GF-D8 (cell line): ENCODE data around the gene MRPL3.

Experiments
- DNase-seq: peaks from one replicate; lab custom pipeline; 2025; lab: John Stamatoyannopoulos, UW

MRPL3 gene

GRCh38 chr3:131502530-131503319 lies at the start of gene MRPL3:
Gene MRPL3 (minus strand): TSS chr3:131502971. CDS start chr3:131502821, 150 bp downstream.
- peak; percentile 87 for DNase-seq

GRCh38 chr3:131551761-131552160 lies 49.0 kb upstream of the MRPL3 start:
- DNase-seq: no peak

GRCh38 chr3:131550562-131551465 lies 48.0 kb upstream of the MRPL3 start:
- no peak for DNase-seq

GRCh38 chr3:131549340-131549739 lies 46.6 kb upstream of the MRPL3 start:
- DNase-seq: no peak

DNA sequence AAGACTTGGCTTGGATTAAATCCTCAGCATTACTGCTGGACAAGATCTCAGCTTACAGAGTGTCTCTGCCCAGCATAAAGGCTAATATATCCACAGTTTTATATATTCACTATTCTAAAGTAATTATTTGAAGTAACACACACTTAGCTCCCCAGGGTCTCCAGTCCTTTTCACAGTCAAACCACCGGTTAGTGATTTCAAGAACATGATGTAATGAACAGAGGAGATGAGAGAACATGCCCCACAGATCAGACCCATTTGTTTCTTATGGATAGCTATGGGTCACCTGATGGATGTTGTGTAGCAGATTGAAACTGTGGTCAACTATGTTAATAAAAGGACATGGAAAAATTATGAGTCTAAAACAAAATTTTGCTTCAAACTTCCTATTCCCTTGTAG lies 44.8 kb upstream of the MRPL3 start:
- DNase-seq: no peak

- no peak for DNase-seq
These were observed 43.7 kb upstream of the MRPL3 start for GRCh38 chr3:131546441-131546840.

GRCh38 chr3:131544557-131544956 lies 41.8 kb upstream of the MRPL3 start:
- no peak for DNase-seq

DNA sequence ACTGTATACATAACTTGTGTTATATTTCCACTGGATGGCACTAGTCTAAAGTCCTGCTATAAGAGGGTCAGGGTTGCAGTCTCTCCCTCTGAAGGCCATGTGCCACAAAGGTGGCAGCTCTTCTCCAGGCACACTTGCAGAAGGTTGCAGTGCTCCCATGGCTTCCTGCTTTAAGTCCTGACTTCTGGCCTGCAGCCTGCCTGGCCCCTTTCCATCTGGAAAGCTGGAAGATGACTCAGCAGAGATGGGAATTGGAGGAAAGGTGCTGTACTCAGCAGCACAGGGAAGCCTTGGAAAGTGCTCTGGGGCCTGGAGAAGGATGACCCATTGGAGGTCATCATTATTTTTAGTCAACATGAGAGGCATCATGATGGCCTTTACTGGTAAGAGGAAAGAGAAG lies 40.9 kb upstream of the MRPL3 start:
- no peak for DNase-seq

GRCh38 chr3:131541288-131541687 lies 38.5 kb upstream of the MRPL3 start:
- DNase-seq: no peak

GRCh38 chr3:131540821-131541220 lies 38.0 kb upstream of the MRPL3 start:
- DNase-seq: no peak

DNA sequence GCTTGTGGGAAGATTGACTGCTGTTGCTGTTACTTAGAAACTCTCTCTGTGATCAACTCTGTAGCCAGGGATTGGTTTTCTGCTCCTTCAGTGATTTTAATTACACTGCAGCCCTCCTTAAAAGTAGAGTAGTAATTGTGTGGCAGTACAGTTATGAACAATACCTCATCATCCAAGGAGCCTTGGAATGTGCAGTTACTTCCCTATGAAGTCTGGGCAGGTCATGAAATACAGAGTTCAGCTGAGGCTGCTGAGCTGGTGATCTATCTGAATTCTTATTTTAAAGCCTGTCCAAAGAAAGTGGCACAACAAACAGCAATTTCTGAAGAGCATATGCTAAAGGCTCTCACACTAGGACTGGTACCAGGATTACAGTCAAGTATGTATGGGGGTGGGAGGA lies 37.4 kb upstream of the MRPL3 start:
- DNase-seq: no peak

DNA sequence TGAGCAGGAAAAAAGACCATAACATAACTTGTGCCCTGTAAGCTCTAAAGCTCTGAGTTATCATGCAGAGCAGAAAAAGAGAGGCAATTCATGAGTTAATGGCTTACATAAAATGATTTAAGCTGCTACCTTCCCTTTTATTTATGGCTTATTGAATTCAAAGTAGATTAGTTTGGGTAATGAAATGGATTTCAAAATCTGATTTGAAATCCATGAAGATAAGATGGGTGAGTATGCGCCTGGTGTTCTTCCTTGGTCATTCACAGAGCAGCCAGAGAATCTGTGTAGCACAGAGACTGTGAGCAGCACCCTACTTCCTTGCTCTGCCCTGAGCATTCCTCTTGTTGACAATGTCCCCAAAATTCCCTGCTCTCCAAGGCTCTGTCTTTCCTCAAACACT lies 36.2 kb upstream of the MRPL3 start:
- no peak for DNase-seq

DNA sequence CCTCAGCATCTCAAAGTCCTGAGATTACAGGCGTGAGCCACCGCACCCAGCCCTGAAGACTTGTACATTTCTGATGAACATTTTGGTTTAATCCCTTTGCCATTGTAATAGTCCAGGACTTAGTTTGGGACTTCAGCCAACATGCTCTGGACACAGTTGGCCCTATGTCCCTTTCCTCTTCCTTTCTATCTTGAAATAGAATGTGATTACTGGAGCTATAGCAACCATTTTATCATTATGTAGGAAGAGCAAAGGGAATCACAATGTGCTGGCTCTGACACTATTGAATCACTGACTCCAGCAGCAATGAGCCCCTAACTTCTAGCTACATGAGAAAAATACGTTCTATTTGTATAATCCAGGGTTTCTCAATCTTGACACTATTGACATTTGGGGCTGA lies 34.8 kb upstream of the MRPL3 start:
- DNase-seq: no peak

- DNase-seq: no peak
These were observed 32.8 kb upstream of the MRPL3 start for GRCh38 chr3:131535596-131535995.

DNA sequence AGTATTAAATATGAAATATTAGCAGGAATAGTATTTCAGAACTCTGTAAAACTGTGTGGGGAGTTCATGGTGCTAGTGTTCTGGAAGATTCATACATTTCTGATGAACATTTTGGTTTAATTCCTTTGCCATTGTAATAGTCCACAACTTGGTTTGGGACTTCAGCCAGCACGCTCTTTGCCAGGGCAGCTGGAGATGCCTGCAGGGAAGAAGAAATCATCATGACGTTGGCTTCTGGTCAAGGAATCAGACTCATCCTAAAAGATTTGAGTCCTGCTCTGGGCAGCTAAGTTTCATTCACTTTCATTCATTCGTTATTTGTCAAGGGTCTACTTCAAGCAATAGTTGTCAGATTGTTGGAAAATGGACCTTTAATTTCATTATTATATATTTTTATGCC lies 32.4 kb upstream of the MRPL3 start:
- no peak for DNase-seq

DNA sequence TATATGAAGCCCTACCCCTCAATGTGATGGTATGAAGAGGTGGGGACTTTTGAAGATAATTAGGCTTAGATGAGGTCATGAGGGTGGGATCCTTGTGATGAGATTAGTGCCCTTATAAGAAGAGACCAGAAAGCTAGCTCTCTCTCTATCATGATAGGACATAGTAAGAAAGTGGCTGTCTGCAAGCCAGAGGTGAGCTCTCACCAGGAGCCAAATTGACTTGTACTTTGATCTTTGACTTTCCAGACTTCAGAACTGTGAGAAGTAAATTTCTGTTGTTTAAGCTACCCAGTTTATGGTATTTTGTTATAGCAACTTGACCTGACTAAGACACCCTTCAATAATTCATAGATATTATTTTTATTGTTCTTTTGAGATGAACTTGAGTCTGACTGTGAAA lies 29.9 kb upstream of the MRPL3 start:
- no peak for DNase-seq

DNA sequence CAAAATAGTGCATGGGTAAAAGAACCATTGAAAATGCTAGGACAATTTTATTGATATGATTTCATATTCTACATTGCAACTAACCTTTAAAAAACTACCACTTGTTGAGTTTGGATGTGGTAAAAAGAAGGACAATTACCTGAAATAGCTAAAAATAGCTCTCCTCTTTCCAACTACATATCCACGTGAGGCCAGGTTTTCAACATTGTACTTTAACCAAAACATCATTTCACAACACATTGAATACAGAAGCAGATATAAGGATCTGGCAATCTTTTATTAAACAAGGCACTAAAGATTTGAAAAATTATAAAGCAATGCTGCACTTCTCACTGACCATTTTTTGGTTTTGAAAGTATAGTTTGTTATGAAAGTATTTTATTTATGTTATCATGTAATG lies 28.1 kb upstream of the MRPL3 start:
- no peak for DNase-seq

DNA sequence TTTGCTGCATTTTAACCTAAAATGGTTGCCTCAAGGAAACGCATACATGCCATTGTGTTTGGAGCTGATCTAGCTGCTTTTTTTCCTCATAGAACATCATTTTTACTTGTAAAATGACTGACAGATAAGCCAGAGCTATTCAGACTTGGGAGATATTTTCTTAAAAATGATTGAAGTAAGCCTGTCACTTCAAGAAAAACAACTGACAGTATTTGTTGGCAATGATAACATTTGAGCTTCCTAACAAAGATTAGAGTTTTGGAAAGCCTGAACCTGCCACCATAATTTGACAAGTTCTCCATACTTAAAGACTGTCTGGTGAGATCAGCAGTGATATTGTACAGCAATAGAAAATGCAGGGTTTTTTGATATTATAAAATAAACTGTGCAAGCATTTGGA lies 27.6 kb upstream of the MRPL3 start:
- DNase-seq: no peak

DNA sequence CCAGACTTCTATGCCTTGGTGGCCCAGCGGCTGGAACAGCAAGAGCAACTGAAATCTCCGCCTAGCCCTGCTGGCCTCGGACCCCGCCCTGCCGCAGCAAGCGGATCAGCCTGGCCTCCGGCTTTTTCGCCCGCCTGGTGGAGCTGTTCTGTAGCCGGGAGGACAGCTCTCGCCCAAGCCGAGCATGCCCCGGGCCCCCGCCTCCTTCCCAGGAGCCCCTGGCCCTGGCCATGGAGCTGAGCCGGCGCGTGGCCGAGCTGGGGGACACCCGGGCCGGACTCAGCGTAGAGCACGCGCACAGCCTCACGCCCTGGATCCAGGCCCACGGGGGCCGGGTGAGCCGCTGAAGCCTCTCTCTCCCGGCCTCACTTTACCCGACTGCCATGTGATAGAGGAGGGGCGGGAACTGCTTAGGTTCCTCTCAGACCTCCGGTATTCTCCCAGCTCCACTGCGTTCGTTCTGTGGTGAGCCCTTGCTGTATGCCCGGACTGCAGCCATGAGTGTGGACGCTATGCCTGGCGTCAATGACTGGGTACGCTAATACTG lies 24.1 kb upstream of the MRPL3 start:
- no peak for DNase-seq

- DNase-seq: no peak
These were observed 15.9 kb upstream of the MRPL3 start for GRCh38 chr3:131518680-131519079.

DNA sequence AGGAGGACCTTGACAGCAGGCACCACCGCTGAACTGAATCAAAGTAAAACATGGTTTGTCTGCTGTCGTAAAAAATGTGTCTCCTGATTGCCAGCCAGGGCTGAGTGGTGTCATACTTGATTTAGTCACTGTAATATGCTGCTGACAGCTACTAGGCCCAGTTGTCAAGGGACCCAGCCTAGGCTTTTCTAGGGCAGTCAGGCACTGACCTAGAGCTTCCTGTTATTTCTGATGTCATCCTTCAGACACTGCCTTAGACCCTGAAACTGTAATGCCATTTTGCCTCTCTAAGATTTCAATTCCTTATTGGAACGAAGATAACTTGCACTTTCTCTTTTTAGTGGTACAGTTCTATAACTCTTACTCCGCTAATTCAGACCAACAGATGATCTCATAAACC lies 2.6 kb upstream of the MRPL3 start:
- DNase-seq: no peak

DNA sequence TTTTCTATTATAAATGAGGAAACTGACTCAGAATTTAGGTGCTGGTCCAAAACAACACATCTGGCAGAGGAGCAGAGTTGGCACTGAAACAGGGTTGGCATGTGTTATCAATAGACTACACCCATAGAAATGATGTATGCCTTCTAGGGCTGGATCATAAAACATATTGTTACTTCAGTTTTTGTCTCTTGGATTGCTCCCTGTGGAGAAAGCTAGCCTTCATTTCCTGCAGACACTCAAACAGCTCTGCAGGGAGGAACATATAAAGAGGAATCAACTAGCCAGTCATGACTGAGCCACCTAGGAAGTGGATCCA lies 507 bp upstream of the MRPL3 start:
- DNase-seq: peak; percentile 24

DNA sequence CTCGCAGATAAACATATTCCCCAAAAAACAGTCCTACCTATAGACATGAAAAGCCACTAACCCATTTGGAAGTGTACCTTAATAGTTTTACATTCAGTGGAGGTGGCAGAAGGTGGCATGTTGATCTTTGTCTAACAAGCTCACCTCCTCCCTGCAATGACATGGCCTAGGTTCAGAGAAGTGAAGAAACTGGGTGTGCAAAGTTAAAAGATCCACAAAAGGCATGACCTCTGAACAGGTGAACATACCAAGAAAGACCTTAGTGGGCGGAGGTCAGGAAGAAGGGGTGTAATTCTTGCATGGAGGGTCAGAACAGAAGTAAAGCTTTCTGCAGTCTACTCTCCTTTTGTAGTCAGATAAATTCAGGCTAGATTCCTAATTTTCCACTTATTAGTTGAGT lies 822 bp downstream of the MRPL3 start:
- DNase-seq: no peak
